Neuron (in vitro differentiated cells): ENCODE results near the gene COMP.

Source experiments
- H2AFZ ChIP-seq: one replicate; pipeline ENCODE4 v1.6.1; 2013; ENCODE audit warnings: low read depth, mild to moderate bottlenecking, inconsistent platforms, low read length, moderate library complexity
- H3K27me3 ChIP-seq: one replicate; pipeline ENCODE4 v1.6.1; 2013; ENCODE audit warnings: low read length; ENCODE audit not compliant: insufficient read depth
- H3K36me3 ChIP-seq: one replicate; pipeline ENCODE4 v1.6.1; 2013; ENCODE audit warnings: low read length; ENCODE audit not compliant: insufficient read depth
- H3K4me1 ChIP-seq: one replicate; pipeline ENCODE4 v1.6.1; 2013; ENCODE audit warnings: low read length; ENCODE audit not compliant: insufficient read depth
- H3K4me3 ChIP-seq: 2 replicates; pipeline ENCODE4 v1.5.1; 2013; ENCODE audit warnings: mild to moderate bottlenecking, low read length, moderate library complexity
- H3K9me3 ChIP-seq: one replicate; pipeline ENCODE4 v1.6.1; 2013; ENCODE audit warnings: low read length

The COMP gene

DNA sequence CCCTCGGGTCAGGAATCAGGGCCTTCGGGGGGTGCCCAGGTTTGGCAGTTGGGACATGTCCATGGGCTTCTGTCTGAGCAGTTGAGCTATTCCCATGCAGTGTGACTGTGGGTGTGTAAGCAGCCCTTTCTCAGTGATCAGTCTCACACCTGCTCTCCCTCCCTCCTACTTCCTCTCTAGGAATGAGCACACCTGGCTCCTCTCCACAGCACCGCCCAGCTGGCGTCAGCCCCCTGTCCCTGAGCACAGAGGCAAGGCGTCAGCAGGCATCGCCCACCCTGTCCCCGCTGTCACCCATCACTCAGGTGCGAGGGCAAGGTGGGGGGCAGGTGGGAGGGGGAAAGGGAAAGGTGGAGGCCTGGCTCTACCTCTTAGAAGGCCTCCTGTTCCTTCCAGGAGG is 25.9 kb downstream of the COMP start:
- no peak overlapping the region for H3K4me3 ChIP-seq
- H3K9me3 ChIP-seq, result no peaks in the 10 kb centered on the region
- no peaks in the 10 kb centered on the region for H3K27me3 ChIP-seq
- H2AFZ ChIP-seq, result no peak overlapping the region
- peaks cover 12% of the 10 kb centered on the region for H3K36me3 ChIP-seq
- H3K4me1 ChIP-seq, result no peaks in the 10 kb centered on the region

DNA sequence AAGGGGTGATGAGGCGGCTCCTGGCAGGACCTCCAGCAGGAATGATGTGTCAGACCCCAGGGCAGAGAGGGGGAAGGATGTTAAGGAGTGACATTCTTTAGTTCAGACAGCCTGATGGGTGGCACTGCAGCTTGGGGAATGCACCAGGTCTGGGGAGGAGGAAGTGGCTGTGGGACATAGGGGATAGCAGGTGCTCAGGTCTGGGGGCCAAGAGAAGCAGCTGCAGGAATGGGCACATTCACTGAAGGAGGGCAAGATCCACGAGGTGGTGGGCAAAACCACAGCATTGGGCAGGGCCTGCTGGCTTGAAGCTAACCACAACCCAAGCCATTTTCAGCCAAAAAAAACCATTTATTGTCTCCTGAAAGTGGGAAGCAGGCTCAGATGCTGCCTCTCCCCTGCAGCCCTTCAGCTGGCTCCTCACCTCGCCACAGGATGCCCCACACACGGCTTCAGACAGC is 26.5 kb downstream of the COMP start:
- H3K4me1 ChIP-seq, result no peaks in the 10 kb centered on the region
- H3K36me3 ChIP-seq, result peaks cover 12% of the 10 kb centered on the region
- no peak overlapping the region for H3K4me3 ChIP-seq
- H2AFZ ChIP-seq, result no peak overlapping the region
- H3K27me3 ChIP-seq, result no peaks in the 10 kb centered on the region
- H3K9me3 ChIP-seq, result no peaks in the 10 kb centered on the region

DNA sequence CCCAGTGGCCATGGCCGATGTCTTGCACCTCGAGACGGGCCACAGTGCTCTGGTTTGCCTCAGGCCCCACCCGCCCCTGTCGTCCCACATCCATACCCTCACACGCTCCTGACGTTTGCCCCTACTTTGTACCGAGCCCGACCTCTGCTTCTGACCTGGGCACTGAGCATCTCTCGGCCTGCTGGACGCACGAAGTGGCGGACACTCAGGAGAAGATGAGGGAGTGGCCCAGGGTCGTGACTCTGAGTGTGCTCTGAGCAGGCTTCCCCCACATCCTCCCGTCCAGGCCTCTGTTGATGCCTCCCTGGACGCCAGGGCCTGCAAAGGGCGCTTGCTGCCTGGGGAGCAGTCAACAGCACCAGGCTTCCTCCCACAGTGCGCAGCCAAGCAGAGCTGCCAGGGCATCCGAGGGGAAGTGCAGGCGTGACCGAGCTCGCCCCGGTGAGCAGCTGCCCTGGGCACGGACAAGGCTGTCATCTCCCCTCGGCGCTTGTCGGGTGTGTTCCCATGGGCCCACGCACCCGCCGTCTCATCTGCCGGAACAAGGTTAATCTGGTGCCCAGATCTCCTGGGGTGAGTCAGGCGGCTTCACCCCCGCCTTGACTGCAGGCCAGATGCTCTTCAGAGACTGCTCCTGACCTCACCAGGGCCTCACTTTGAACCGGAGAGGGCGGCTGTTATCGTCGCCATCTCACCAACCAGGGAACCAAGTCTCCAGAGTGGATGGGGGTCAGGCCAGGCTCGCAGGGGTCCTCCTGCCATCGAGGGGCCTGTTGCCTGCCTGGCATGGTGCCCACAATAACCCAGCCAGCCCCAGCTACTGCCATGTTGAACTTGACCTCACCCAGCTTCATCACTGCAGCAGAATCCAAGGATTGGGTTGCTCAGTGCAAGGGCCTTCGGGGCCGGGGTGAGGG is 27.2 kb downstream of the COMP start:
- H3K4me3 ChIP-seq, result no peak overlapping the region
- H3K27me3 ChIP-seq, result no peaks in the 10 kb centered on the region
- H3K4me1 ChIP-seq, result no peaks in the 10 kb centered on the region
- no peaks in the 10 kb centered on the region for H3K9me3 ChIP-seq
- no peak overlapping the region for H2AFZ ChIP-seq
- peaks cover 10% of the 10 kb centered on the region for H3K36me3 ChIP-seq

DNA sequence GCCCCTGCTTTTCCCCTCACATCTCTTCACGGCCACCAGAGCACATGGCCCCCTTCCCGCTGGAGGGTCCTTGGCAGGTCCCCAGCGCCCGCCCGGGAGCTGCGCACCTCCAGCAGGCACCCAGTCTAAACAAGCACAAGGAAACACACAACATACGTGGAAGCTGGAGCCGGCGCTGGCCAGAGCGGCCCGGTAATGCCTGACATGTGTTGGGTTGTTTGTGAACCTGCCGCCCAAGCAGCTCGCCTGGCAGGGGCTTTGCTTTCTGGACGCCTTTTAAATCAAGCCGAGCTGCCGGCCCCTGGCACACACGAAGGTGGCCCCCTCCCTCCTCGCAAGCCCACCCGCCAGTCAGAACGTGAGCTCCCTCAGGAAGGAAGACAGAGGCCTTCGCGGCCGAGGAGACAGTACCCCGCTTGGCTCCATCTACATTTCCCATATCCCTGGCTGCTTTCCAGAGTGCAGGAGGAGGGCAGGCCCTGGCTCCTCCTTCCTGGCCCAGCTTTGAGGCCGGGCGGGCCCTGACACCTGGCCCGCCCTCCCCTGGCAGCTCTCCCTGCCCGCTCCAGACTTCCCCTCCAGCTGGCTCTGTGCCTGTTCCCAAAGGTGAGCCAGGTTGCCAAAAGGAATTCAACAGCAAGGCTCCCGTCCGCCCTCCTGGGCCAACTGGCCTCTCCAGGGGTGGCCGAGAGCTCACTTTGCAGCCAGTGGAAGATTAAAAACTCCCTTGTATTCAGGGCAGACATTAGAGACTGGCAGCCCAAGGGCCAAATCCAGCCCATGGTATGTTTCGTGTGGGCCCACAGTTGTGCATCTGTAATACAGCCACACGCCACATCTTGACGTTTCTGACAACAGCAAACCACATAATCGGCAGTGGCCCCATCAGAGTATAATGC is 28.7 kb downstream of the COMP start:
- no peak overlapping the region for H2AFZ ChIP-seq
- no peaks in the 10 kb centered on the region for H3K4me1 ChIP-seq
- peaks cover 2% of the 10 kb centered on the region for H3K36me3 ChIP-seq
- no peaks in the 10 kb centered on the region for H3K9me3 ChIP-seq
- no peaks in the 10 kb centered on the region for H3K27me3 ChIP-seq
- no peak overlapping the region for H3K4me3 ChIP-seq

DNA sequence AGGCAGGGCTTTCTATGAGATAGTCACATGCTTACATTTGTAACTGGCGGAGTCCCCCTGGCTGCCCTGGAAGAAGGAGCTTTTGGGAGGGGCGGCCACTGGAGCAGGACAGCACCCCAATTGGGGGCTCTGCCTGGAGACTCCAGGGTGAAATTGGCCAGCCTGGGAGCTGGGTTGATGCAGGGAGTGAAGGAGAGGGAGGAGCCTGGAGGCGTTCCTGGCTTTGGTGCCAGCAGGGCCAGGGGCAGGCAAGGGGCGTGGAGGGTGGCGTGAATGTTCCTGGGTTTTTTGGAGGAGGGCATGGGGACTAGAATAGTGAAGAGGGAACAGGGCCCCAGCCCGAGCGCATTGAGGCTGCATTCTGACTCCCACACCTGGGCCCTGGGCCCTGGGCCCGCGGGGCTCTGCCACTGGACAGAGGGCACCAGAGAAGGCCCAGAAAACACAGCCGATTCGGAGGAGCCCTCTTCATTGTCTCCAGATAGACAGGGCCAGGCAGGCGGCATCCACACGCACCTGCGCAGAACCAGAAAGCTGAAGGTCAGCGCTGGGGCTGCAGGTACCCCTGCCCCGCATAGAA is 29.5 kb downstream of the COMP start:
- no peaks in the 10 kb centered on the region for H3K27me3 ChIP-seq
- no peaks in the 10 kb centered on the region for H3K4me1 ChIP-seq
- H3K4me3 ChIP-seq, result no peak overlapping the region
- H3K9me3 ChIP-seq, result no peaks in the 10 kb centered on the region
- peaks cover 3% of the 10 kb centered on the region for H3K36me3 ChIP-seq
- no peak overlapping the region for H2AFZ ChIP-seq

DNA sequence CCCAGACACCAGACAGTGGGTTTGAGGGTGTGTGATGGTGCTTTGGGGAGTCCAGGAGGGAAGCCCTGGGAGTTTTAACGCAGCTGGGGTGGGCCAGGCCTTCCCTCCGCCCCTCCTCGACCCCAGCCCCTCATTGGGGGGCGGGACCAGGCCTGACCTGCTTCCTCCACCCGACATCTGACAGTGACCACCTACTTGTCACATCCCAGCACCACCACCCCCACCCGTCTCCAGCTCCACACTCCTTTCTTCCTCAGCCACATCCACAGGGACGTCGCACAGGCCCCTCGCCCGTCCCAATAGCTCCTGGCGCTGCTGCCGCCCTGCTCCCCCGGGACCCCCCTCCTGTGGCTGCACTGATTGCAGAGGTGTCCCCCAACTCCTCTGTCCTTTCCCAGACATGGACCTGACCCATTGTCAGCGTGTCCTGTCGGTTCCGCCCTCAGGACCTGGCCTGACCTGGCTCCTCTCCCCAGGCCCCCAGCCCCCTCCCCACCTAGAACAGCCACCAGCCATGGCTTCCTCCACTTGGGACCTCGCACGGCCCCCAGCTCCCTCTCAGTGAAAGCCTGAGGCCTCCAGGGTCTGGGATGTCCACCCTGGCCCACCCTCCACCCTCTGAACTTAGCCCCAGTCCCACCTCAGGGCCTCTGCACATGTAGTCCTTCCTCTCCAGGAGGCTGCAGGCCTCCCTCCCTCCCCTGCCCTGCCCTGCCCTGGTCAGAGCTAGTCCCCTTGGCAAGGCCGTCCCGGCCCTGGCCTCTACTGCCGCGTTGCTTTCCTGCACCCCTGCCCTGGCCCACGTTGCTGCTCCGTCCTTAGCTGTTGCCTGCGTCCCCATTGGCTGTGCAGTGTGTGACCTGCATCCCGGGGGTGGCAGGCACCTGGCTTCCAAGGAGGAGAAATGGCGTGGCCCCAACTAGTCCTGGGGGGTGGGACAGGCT is 30.4 kb downstream of the COMP start:
- Histone ChIP-seq H3K36me3 (peaks cover 6% of the 10 kb centered on the region), H3K4me1 (no peaks in the 10 kb centered on the region), H3K9me3 (no peaks in the 10 kb centered on the region)

DNA sequence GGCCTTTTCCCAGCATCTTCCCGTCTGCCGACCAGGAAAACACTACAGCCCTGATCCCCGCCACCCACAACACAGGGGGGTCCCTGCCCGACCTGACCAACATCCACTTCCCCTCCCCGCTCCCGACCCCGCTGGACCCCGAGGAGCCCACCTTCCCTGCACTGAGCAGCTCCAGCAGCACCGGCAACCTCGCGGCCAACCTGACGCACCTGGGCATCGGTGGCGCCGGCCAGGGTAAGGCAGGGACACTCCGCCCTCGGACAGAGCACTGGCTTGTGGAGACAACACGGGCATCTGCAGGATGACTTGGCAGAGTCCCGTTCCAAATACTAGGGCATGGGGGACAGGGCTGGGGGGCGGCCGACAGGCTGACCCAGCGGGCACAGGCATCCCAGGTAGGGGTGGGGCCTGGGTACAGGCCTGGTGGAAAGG is 31.1 kb downstream of the COMP start:
- H3K36me3 ChIP-seq, result peaks cover 9% of the 10 kb centered on the region
- no peak overlapping the region for H3K4me3 ChIP-seq
- H3K4me1 ChIP-seq, result no peaks in the 10 kb centered on the region
- H3K27me3 ChIP-seq, result no peaks in the 10 kb centered on the region
- H2AFZ ChIP-seq, result no peak overlapping the region
- H3K9me3 ChIP-seq, result no peaks in the 10 kb centered on the region

More for the DNA sequence above, 30.4 kb downstream of the COMP start:
- Histone ChIP-seq H2AFZ (no peak overlapping the region), H3K27me3 (no peaks in the 10 kb centered on the region), H3K4me3 (no peak overlapping the region)

DNA sequence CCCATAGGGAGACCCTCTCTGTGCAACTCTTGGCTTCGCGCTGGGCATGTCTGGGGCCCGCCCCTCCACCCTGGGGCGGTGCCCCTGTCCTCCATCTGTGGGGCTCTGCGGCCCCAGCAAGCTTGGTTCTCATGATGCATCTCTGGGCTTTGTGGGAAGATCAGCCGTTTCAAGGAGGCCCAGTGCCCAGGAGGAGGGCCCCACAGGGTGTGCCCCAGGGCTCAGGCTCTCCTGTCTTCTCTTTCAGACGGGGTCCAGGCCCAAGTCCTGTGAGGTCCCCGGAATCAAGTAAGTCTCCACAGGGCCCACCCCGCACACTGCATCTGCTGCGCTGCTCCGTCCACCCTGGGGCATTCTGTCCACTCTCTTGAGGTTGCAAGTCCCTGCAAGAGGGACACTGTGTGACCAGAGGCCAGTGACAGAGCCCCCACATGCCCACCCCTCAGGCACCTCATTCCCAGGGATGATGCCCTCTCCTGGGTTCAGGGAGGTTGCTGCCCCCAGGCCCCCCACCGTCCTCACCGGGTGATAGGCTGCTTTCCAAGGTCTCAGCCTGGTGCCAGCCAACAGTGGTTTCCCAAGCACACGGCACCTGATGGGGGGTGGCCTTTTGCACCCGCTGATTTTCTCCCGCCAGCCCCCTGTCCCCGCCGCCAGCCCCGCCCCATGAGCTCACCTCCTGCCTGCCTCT is 31.7 kb downstream of the COMP start:
- H3K36me3 ChIP-seq, result peaks cover 9% of the 10 kb centered on the region
- no peaks in the 10 kb centered on the region for H3K27me3 ChIP-seq
- H3K4me1 ChIP-seq, result no peaks in the 10 kb centered on the region
- no peak overlapping the region for H2AFZ ChIP-seq
- H3K4me3 ChIP-seq, result no peak overlapping the region
- H3K9me3 ChIP-seq, result no peaks in the 10 kb centered on the region

DNA sequence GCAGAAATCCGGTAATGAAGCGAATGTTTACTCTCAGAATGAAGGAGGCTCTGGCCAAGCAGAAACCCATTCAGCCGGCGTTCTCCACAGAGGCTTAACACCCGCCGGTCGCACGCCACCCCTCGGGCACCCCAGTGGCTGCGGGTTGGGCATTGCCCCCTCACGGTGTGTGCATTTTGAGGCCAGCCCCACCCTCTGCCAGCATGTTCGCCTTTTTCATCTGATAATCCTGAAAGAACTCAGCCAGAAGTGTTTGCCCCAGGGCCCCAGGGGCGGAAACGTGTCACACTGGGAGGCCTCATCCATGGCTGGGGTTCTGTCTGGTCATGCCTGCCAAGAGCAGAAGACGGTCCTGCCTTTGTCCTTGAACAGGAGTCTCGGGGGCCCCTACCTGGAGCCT is 34.2 kb downstream of the COMP start:
- Histone ChIP-seq H3K9me3 (peaks cover 3% of the 10 kb centered on the region), H3K36me3 (peaks cover 11% of the 10 kb centered on the region), H3K4me3 (no peak overlapping the region), H3K4me1 (no peaks in the 10 kb centered on the region), H2AFZ (no peak overlapping the region), H3K27me3 (no peaks in the 10 kb centered on the region)

DNA sequence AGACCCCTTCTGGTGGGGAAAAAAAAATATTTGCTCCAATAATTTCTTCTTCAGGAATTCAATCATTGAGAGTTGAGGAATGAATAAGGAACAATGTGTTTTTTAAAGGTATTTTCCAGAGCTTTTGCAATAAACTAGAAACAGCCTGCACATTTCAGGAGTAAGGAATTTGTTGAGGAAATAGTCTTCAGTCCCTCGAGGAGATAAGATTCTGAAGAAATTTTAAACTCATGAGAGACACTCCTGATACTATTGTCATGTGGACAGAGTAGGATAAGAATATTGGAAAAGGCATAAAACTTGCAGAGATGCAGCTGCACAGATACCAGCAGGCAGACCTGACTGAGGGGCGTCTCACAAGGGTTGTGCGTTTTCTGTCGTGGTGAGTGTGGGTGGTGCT is 36.6 kb downstream of the COMP start:
- H3K4me1 ChIP-seq, result no peaks in the 10 kb centered on the region
- H3K27me3 ChIP-seq, result no peaks in the 10 kb centered on the region
- no peak overlapping the region for H2AFZ ChIP-seq
- H3K9me3 ChIP-seq, result peaks cover 3% of the 10 kb centered on the region
- no peak overlapping the region for H3K4me3 ChIP-seq
- H3K36me3 ChIP-seq, result peaks cover 25% of the 10 kb centered on the region

DNA sequence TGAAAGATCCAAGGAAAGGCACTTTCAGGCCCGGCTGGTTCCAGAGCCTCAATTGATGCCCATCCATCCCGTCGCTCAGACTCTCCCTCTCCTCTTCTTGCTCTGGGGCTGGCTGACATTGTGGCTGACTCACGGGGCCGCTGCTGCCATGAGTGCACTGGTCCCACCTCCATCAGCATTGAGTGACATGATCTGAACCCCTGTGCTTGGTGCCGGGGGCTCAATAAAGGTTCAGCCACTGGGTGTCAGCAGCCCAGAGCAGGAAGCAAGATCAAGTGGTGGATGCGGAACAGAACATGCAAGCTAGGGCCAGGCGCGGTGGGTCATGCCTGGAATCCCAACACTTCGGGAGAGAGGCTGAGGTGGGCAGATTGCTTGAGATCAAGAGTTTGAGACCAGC is 39.5 kb downstream of the COMP start:
- no peak overlapping the region for H2AFZ ChIP-seq

More for the DNA sequence above, 39.5 kb downstream of the COMP start:
- Histone ChIP-seq H3K36me3 (peaks cover 25% of the 10 kb centered on the region), H3K4me1 (peaks cover 1% of the 10 kb centered on the region), H3K9me3 (peaks cover 3% of the 10 kb centered on the region), H3K27me3 (no peaks in the 10 kb centered on the region), H3K4me3 (no peak overlapping the region)
